Stimulated activated naive CD8-positive, alpha-beta T cell treated with anti-CD3 and anti-CD28 coated beads, Interleukin-15, amount 100 ng/mL, for 72 hours (primary cell): ENCODE results near the gene DOK7.
"Not testable (repeated sequence)": the region's sequence is repeated elsewhere in the genome, so short reads cannot be mapped to it uniquely, and the experiment has no call there.

Experiments used
- ATAC-seq: fragments of 150-1000 bp; cut with Tn5 transposase; 2 replicates; pipeline ENCODE4 v1.10.0; 2021; ENCODE audit warnings: mild to moderate bottlenecking, moderate library complexity
- DNase-seq, 2 donors: peaks; one replicate each; pipeline ENCODE4 v3.0.0; 2021 to 2022
- H3K27ac Mint-ChIP-seq, 2 donors: one replicate each; pipeline ENCODE4 v1.8.0; 2022; ENCODE audit warnings: mild to moderate bottlenecking in 2 of 2, mixed read lengths in 2 of 2, moderate library complexity in 2 of 2
- H3K27me3 Mint-ChIP-seq: one replicate; pipeline ENCODE4 v1.8.0; 2022; ENCODE audit warnings: mixed read lengths
- H3K4me1 Mint-ChIP-seq: one replicate; pipeline ENCODE4 v1.8.0; 2022; ENCODE audit warnings: mild to moderate bottlenecking, mixed read lengths
- H3K4me3 Mint-ChIP-seq, 2 donors: one replicate each; pipeline ENCODE4 v1.8.0; 2022; ENCODE audit warnings: mild to moderate bottlenecking in 2 of 2, mixed read lengths in 2 of 2, moderate library complexity in 1 of 2
- H3K9me3 Mint-ChIP-seq, 2 donors: one replicate each; pipeline ENCODE4 v1.8.0; 2022; ENCODE audit warnings: mixed read lengths in 2 of 2

The DOK7 gene

DNA sequence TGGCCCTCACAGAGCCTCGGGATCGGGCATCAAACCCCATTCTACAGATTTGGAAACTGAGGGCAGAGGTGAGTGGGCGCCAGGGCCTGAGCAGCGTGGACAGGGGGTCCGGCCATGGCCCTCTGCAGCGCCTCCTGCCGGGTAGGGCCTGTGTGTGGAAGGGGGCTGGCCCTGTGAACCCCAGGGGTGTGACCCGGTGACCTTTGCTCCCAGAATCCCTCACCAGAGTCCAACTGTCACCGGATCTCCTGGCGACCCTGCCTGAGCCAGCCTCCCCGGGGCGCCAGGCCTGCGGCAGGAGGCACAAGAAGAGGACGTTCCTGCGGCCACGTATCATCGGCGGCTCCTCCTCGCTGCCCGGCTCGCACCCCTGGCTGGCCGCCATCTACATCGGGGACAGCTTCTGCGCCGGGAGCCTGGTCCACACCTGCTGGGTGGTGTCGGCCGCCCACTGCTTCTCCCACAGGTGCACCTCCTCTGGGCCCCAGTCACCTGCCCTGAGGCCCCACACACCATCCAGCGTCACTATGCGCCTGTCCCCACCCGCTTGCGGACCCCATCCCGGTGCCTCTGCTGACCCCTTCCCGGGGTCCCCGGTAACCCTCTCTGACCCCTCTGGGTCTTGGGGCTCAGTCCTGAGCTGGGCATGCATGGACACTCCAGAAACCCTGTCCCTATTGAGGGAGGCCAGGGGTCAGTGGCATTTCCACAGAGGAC lies 17.1 kb upstream of the DOK7 start:
- H3K4me3 Mint-ChIP-seq = no peak overlapping the region
- H3K27ac Mint-ChIP-seq = no peak overlapping the region
- H3K9me3 Mint-ChIP-seq = no peaks in the 10 kb centered on the region
- no peaks in the 10 kb centered on the region for H3K27me3 Mint-ChIP-seq
- no peak for ATAC-seq
- H3K4me1 Mint-ChIP-seq = no peaks in the 10 kb centered on the region
- no peak for DNase-seq

GRCh38 chr4:3446631-3447320 lies 16.3 kb upstream of the DOK7 start:
- no peaks in the 10 kb centered on the region for H3K27me3 Mint-ChIP-seq

GRCh38 chr4:3447431-3448395 lies 15.4 kb upstream of the DOK7 start:
- DNase-seq (no peak), ATAC-seq (no peak)
- Mint-ChIP-seq H3K27me3 (no peaks in the 10 kb centered on the region), H3K4me3 (no peak overlapping the region), H3K4me1 (no peaks in the 10 kb centered on the region), H3K27ac (no peak overlapping the region), H3K9me3 (no peaks in the 10 kb centered on the region)

More at GRCh38 chr4:3446631-3447320, 16.3 kb upstream of the DOK7 start:
- H3K9me3 Mint-ChIP-seq = no peaks in the 10 kb centered on the region
- ATAC-seq (no peak), DNase-seq (no peak)
- no peak overlapping the region for H3K4me3 Mint-ChIP-seq
- H3K4me1 Mint-ChIP-seq = no peaks in the 10 kb centered on the region
- no peak overlapping the region for H3K27ac Mint-ChIP-seq

GRCh38 chr4:3449047-3449573 lies 14.0 kb upstream of the DOK7 start:
- Mint-ChIP-seq H3K9me3 (no peaks in the 10 kb centered on the region), H3K4me3 (no peak overlapping the region), H3K27ac (no peak overlapping the region), H3K27me3 (no peaks in the 10 kb centered on the region), H3K4me1 (no peaks in the 10 kb centered on the region)
- no peak for ATAC-seq
- DNase-seq = no peak

DNA sequence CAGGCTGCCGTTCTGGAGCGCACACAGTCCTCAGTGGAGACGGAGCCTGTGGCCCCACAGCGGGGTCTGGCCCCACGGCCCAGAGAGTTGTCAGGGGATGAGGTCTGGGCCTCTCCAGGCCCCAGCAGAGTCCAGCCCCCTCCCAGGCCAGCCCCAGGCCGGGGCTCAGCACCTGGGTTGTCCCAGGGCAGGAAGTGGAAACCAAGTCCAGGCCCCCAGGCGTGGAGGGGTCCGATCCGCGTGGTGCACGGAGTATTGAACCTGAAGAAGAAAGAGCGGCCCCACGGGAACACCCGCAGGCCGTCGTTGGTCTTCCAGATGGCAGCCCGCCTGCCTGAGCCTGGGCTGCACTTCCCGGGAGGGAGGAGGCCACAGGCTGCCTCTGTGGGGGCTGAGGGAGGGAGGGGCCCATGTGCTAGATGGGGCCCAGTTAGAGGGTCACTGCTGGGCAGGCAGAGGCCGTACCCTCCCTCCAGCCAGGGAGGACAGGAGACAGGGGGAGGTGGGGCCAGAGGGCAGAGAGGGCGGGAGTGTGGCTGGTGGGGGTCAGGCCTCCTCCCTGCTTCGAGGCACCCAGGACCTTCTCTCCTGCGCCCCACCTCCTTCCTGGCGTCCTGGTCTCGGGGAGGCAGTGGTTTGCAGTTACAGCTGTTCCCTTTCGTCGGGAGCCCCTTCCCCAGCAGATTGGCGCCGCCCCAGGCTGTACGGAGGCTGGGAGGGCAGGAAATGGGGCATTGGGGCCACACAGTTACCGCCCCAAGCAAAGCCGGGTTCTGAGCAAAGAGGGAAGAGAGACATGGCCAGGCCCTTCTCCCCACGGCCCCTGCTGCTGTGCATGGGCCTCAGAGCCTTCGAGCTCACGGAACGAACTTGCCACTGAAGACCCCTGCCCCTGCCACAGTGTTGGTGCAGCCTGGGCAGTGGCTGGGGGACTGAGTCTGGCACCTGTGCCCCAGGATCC lies 13.3 kb upstream of the DOK7 start:
- Mint-ChIP-seq H3K9me3 (peaks cover 0 to 7% of the 10 kb centered on the region in 2 donors), H3K4me3 (no peak overlapping the region), H3K27me3 (no peaks in the 10 kb centered on the region), H3K4me1 (no peaks in the 10 kb centered on the region), H3K27ac (peak overlapping the region in 1 of 2 donors; percentile 83)
- ATAC-seq = peak; percentile 19
- DNase-seq = no peak

DNA sequence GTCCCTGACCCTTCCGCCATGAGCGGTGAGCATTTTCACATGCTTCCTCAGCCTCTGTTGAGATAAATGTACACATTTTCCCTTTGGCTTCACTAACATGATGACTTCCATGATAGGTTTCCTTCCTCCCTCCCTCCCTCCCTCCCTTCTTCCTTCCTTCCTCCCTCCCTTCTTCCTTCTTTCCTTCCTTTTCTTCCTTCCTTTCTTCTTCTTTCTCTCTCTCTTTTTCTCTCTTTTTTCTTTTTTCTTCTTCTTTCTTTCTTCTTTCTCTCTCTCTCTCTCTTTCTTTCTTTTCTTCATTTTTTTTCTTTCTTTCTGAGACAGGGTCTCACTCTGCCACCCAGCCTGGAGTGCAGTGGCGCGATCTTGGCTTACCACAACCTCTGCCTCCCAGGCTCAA lies 12.5 kb upstream of the DOK7 start:
- ATAC-seq (no peak), DNase-seq (no peak)
- Mint-ChIP-seq H3K4me3 (no peak overlapping the region), H3K4me1 (no peaks in the 10 kb centered on the region), H3K9me3 (peaks cover 7 to 15% of the 10 kb centered on the region in 2 donors), H3K27me3 (no peaks in the 10 kb centered on the region), H3K27ac (no peak overlapping the region)

DNA sequence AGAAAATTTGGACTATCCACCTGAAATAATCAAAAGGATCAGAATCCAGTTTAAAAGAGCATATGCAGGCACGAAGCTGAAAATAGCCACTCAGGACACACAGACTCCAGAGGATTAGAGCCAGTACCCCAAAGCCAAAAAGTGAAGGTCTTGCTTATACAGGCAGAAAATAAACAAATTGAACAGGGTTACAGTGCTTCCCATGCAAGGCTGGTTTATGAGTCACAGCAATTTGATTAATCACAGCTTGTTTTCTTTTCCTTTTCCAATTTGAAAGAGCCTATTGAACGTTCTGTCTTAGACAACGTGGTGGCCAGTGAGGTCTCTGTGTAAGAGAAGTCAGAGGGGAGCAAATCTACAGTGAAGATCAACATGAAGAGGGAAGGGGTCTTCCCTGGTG lies 11.2 kb upstream of the DOK7 start:
- no peak for DNase-seq
- Mint-ChIP-seq H3K27ac (no peak overlapping the region), H3K9me3 (peaks cover 8 to 18% of the 10 kb centered on the region in 2 donors), H3K27me3 (no peaks in the 10 kb centered on the region), H3K4me3 (no peak overlapping the region), H3K4me1 (no peaks in the 10 kb centered on the region)
- ATAC-seq = no peak

DNA sequence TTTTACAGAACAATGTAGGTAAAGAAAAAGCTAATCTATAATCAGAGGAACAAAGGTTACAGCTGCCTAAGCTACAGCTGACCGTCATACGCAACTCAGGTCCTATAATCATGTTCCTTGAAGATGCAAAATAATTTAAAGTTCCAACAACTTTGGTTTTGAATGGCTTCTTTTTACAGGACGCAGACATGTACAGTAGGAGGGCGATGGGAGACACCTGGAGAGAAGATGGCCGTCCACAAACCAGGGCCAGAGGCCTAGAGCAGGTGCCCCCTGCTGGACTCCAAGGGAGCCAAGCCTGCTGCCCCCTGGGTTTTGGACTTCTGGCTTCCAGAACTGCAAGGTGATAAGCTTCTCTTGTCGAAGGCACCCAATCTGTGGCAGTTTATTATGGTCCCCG lies 10.7 kb upstream of the DOK7 start:
- no peak overlapping the region for H3K4me3 Mint-ChIP-seq
- H3K27me3 Mint-ChIP-seq = no peaks in the 10 kb centered on the region
- no peak for ATAC-seq

DNA sequence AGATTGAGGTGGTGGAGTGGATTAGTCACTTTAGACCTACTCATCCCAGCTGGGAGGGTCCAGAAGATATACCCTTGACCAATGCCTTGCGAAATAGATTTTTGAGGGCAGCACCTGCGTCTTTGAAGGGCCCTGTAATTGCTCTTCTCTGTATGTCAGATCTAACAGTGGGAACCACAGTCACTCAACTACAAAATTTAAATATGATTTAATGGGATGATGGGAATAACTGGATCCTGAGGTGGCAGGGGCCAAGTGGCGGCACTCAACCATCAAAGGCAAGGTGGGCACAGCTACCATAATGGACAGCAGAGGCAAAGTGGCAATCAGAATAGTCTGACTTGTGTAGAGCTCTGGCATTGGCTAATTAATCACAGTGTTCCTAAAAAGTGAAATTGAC lies 7.5 kb upstream of the DOK7 start:
- DNase-seq, ATAC-seq, H3K27ac Mint-ChIP-seq, H3K4me1 Mint-ChIP-seq, H3K27me3 Mint-ChIP-seq, H3K4me3 Mint-ChIP-seq: not testable (repeated sequence)
- peaks cover 8 to 18% of the 10 kb centered on the region in 2 donors for H3K9me3 Mint-ChIP-seq

More for the DNA sequence above, 10.7 kb upstream of the DOK7 start:
- Mint-ChIP-seq H3K9me3 (peaks cover 8 to 18% of the 10 kb centered on the region in 2 donors), H3K4me1 (no peaks in the 10 kb centered on the region), H3K27ac (no peak overlapping the region)
- DNase-seq = no peak

GRCh38 chr4:3458371-3458770 lies 4.7 kb upstream of the DOK7 start:
- no peak for ATAC-seq
- no peak for DNase-seq
- Mint-ChIP-seq H3K9me3 (peaks cover 8 to 18% of the 10 kb centered on the region in 2 donors), H3K4me1 (peaks cover 6% of the 10 kb centered on the region), H3K4me3 (no peak overlapping the region), H3K27me3 (peaks cover 27% of the 10 kb centered on the region), H3K27ac (no peak overlapping the region)

- not testable (repeated sequence) for DNase-seq, H3K4me3 Mint-ChIP-seq
These were observed 4.0 kb upstream of the DOK7 start for GRCh38 chr4:3459156-3459555.

DNA sequence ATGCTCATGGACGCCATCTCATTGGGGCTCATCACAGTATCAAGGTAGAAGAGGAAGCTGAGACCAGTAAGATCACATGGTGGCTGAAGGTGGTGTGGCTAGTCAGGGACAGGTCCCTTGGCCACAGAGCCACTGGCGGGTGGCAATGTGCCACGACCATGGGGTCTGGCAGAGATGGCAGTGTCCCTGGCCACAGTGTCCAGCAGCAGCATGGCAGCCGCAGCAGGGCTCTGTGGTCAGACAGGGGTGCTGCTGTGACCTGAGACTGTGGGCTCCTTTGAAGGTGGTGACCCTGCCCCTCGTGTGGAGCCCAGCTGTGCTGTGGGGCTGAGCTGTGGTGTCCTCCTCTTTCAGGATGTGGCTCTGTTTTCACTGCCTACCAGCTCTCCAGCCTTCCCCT lies 2.2 kb upstream of the DOK7 start:
- ATAC-seq (no peak), DNase-seq (no peak)
- H3K4me1 Mint-ChIP-seq = peaks cover 6% of the 10 kb centered on the region
- peaks cover 45% of the 10 kb centered on the region for H3K27me3 Mint-ChIP-seq
- no peak overlapping the region for H3K4me3 Mint-ChIP-seq
- peaks cover 0 to under 1% of the 10 kb centered on the region in 2 donors for H3K9me3 Mint-ChIP-seq
- no peak overlapping the region for H3K27ac Mint-ChIP-seq

More at GRCh38 chr4:3459156-3459555, 4.0 kb upstream of the DOK7 start:
- H3K9me3 Mint-ChIP-seq = peaks cover 8 to 18% of the 10 kb centered on the region in 2 donors
- H3K4me1 Mint-ChIP-seq, H3K27ac Mint-ChIP-seq, ATAC-seq: not testable (repeated sequence)
- peaks cover 28% of the 10 kb centered on the region for H3K27me3 Mint-ChIP-seq

GRCh38 chr4:3461515-3462291 lies 1.4 kb upstream of the DOK7 start:
- H3K4me3 Mint-ChIP-seq = no peak overlapping the region
- H3K4me1 Mint-ChIP-seq = peaks cover 6% of the 10 kb centered on the region
- DNase-seq = no peak
- no peaks in the 10 kb centered on the region for H3K9me3 Mint-ChIP-seq
- H3K27me3 Mint-ChIP-seq = peaks cover 45% of the 10 kb centered on the region
- H3K27ac Mint-ChIP-seq = no peak overlapping the region
- ATAC-seq = no peak

GRCh38 chr4:3462321-3462789 lies 751 bp upstream of the DOK7 start:
- ATAC-seq = no peak
- Mint-ChIP-seq H3K4me1 (peaks cover 6% of the 10 kb centered on the region), H3K27ac (no peak overlapping the region), H3K4me3 (peak overlapping the region; percentile 26 to 64), H3K9me3 (no peaks in the 10 kb centered on the region), H3K27me3 (peaks cover 45% of the 10 kb centered on the region)
- DNase-seq = no peak
